ENCODE data around the gene ROR2.

The ROR2 gene

GRCh38 chr9:91902475-91903125, 47.4 kb downstream of the ROR2 start:
- no peak for DNase-seq (ENCODE audit: low spot score)
- no peak for FAIRE-seq

- no peak for FAIRE-seq
- no peak for DNase-seq (ENCODE audit: low spot score)
These were observed 49.2 kb downstream of the ROR2 start for GRCh38 chr9:91900797-91901177.

- no peak for FAIRE-seq
- no peak for DNase-seq (ENCODE audit: low spot score)
These were observed 49.8 kb downstream of the ROR2 start for GRCh38 chr9:91900055-91900796.

GRCh38 chr9:91899594-91899993, 50.4 kb downstream of the ROR2 start:
- FAIRE-seq (no peak), DNase-seq (ENCODE audit: low spot score) (no peak)

- DNase-seq (ENCODE audit: low spot score), result no peak
- no peak for FAIRE-seq
These were observed 50.8 kb downstream of the ROR2 start for GRCh38 chr9:91899219-91899563.

- DNase-seq (ENCODE audit: low spot score), result no peak
- FAIRE-seq, result no peak
These were observed 51.4 kb downstream of the ROR2 start for GRCh38 chr9:91898451-91899218.

- DNase-seq (ENCODE audit: low spot score) (no peak), FAIRE-seq (no peak)
These were observed 52.8 kb downstream of the ROR2 start for GRCh38 chr9:91897201-91897600.

- DNase-seq (ENCODE audit: low spot score), result no peak
- FAIRE-seq, result no peak
These were observed 53.4 kb downstream of the ROR2 start for GRCh38 chr9:91896513-91897121.

GRCh38 chr9:91896097-91896496, 53.9 kb downstream of the ROR2 start:
- FAIRE-seq (no peak), DNase-seq (ENCODE audit: low spot score) (no peak)

GRCh38 chr9:91894536-91894935, 55.5 kb downstream of the ROR2 start:
- no peak for FAIRE-seq
- no peak for DNase-seq (ENCODE audit: low spot score)

GRCh38 chr9:91894023-91894422, 56.0 kb downstream of the ROR2 start:
- FAIRE-seq (no peak), DNase-seq (ENCODE audit: low spot score) (no peak)

- no peak for DNase-seq (ENCODE audit: low spot score)
- no peak for FAIRE-seq
These were observed 58.1 kb downstream of the ROR2 start for GRCh38 chr9:91891915-91892314.

GRCh38 chr9:91890662-91891061, 59.4 kb downstream of the ROR2 start:
- FAIRE-seq, result no peak
- DNase-seq (ENCODE audit: low spot score), result no peak

- DNase-seq (ENCODE audit: low spot score) (no peak), FAIRE-seq (no peak)
These were observed 60.7 kb downstream of the ROR2 start for GRCh38 chr9:91889161-91889911.

GRCh38 chr9:91886414-91887076, 63.5 kb downstream of the ROR2 start:
- FAIRE-seq (no peak), DNase-seq (ENCODE audit: low spot score) (no peak)

- DNase-seq (ENCODE audit: low spot score) (no peak), FAIRE-seq (no peak)
These were observed 64.1 kb downstream of the ROR2 start for GRCh38 chr9:91885746-91886413.

- FAIRE-seq (no peak), DNase-seq (ENCODE audit: low spot score) (no peak)
These were observed 65.0 kb downstream of the ROR2 start for GRCh38 chr9:91884696-91885687.

- DNase-seq (ENCODE audit: low spot score), result no peak
- no peak for FAIRE-seq
These were observed 65.9 kb downstream of the ROR2 start for GRCh38 chr9:91884153-91884552.

GRCh38 chr9:91883503-91883902, 66.5 kb downstream of the ROR2 start:
- FAIRE-seq (no peak), DNase-seq (ENCODE audit: low spot score) (no peak)
